A549 (cell line): ENCODE data around the gene CDH11. TPM values are rescaled to one million over a fixed set of nuclear protein-coding genes. Genes with fewer than 3 reads are reported as not detected.

Source experiments
- ATAC-seq, 2 experiments: fragments of 200-7000 bp in 1 of 2; fragments of >200 bp in 1 of 2; cut with Nextera tagmentation in 1 of 2; cut with Tn5 transposase in 1 of 2; 3 replicates each; pipeline versions ENCODE4 v1.8.0 to v1.9.1; 2018 to 2020; ENCODE audit warnings: mild to moderate bottlenecking in 1 of 2, moderate library complexity in 1 of 2
- CTCF ChIA-PET: fragments of 300-600 bp; sonication (Branson Sonifier 250); formaldehyde crosslinking; extraction: SDS; loops from one replicate; lab custom pipeline; 2021; ENCODE audit warnings: antibody characterized with exemption, inconsistent platforms; lab: Yijun Ruan, JAX
- POLR2A ChIA-PET: fragments of 350-600 bp; formaldehyde crosslinking; extraction: SDS; loops from one replicate; lab custom pipeline; 2021; ENCODE audit warnings: antibody characterized with exemption, inconsistent platforms; lab: Yijun Ruan, JAX
- DNase-seq, 2 experiments: peaks; one replicate each; pipeline versions ENCODE4 v3.0.0 to v3.0.0-alpha.2; 2011 to 2016; ENCODE audit warnings: low read depth in 1 of 2, low spot score in 1 of 2
- FAIRE-seq: peaks from 2 replicates; lab custom pipeline; 2011; peaks lifted over from hg19 to GRCh38; lab: Jason Lieb, UNC
- H3K27ac ChIP-seq, 2 experiments: fragments of >200 bp; sonication (Bioruptor Twin); formaldehyde crosslinking; 3 replicates each; pipeline ENCODE4 v1.5.1; 2016 to 2017
- H3K4me1 ChIP-seq: fragments of >200 bp; sonication (Bioruptor Twin); formaldehyde crosslinking; 3 replicates; pipeline ENCODE4 v1.6.1; 2016
- H3K4me2 ChIP-seq: fragments of >200 bp; sonication (Bioruptor Twin); formaldehyde crosslinking; 3 replicates; pipeline ENCODE4 v1.6.1; 2016
- H3K4me3 ChIP-seq: fragments of >200 bp; sonication (Bioruptor Twin); formaldehyde crosslinking; 3 replicates; pipeline ENCODE4 v1.5.1; 2016
- H3K9me3 ChIP-seq: fragments of >200 bp; sonication (Bioruptor Twin); formaldehyde crosslinking; 3 replicates; pipeline ENCODE4 v1.6.1; 2016
- BHLHE40 ChIP-seq: IDR thresholded peaks from 2 replicates; pipeline ENCODE4 v1.6.1; 2012; ENCODE audit warnings: low read depth, low read length, inconsistent platforms
- CBX2 ChIP-seq: fragments of 200-600 bp; sonication (generic); IDR thresholded peaks from 2 replicates; pipeline ENCODE4 v1.6.1; 2016; ENCODE audit warnings: low read depth, mild to moderate bottlenecking, borderline replicate concordance
- CHD4 ChIP-seq: fragments of 200-600 bp; sonication (generic); IDR thresholded peaks from 2 replicates; pipeline ENCODE4 v1.6.1; 2016; ENCODE audit warnings: antibody characterized with exemption, mild to moderate bottlenecking, borderline replicate concordance
- FOSL2 ChIP-seq, 2 experiments: fragments of 450-650 bp in 1 of 2; fragments of >200 bp in 1 of 2; sonication (Bioruptor Twin) in 1 of 2; formaldehyde crosslinking; IDR thresholded peaks; 2 replicates each; pipeline versions ENCODE4 v1.5.0 to v1.6.1; 2016 to 2020; ENCODE audit warnings: mild to moderate bottlenecking in 1 of 2, moderate library complexity in 1 of 2
- GATA3 ChIP-seq: IDR thresholded peaks from 2 replicates; pipeline ENCODE4 v1.6.1; 2012; ENCODE audit warnings: borderline replicate concordance
- HOXB5 ChIP-seq: fragments of 250-450 bp; sonication (Bioruptor Pico); IDR thresholded peaks from 2 replicates; pipeline ENCODE4 v1.5.0; 2020; ENCODE audit warnings: mild to moderate bottlenecking, moderate library complexity
- JUNB ChIP-seq: fragments of >200 bp; sonication (Bioruptor Twin); formaldehyde crosslinking; IDR thresholded peaks from 2 replicates; pipeline ENCODE4 v1.6.1; 2016
- KDM1A ChIP-seq: fragments of 200-600 bp; sonication (generic); IDR thresholded peaks from 2 replicates; pipeline ENCODE4 v1.6.1; 2016; ENCODE audit warnings: low read depth, mild to moderate bottlenecking
- KDM5A ChIP-seq: fragments of 200-600 bp; sonication (generic); IDR thresholded peaks from 2 replicates; pipeline ENCODE4 v1.6.1; 2016; ENCODE audit warnings: antibody characterized with exemption, mild to moderate bottlenecking
- MAFK ChIP-seq: fragments of 450-650 bp; IDR thresholded peaks from 2 replicates; pipeline ENCODE4 v1.6.1; 2014; ENCODE audit not compliant: partially characterized antibody
- MAZ ChIP-seq: fragments of 150-350 bp; IDR thresholded peaks from 2 replicates; pipeline ENCODE4 v1.6.1; 2014; ENCODE audit warnings: antibody characterized with exemption, low read depth, low read length, borderline replicate concordance
- NFE2L2 ChIP-seq: fragments of 150-350 bp; conservative IDR thresholded peaks from 2 replicates; pipeline ENCODE4 v1.6.1; 2014; ENCODE audit warnings: low read length
- NPAS2 ChIP-seq: fragments of 250-450 bp; sonication (Bioruptor Pico); IDR thresholded peaks from 2 replicates; pipeline ENCODE4 v1.8.0; 2022; ENCODE audit warnings: mild to moderate bottlenecking, moderate library complexity, borderline replicate concordance
- NR3C1 ChIP-seq: fragments of >200 bp; sonication (Bioruptor Twin); formaldehyde crosslinking; IDR thresholded peaks from 3 replicates; pipeline ENCODE4 v1.6.1; 2017
- PHF8 ChIP-seq: fragments of 200-600 bp; sonication (generic); IDR thresholded peaks from 2 replicates; pipeline ENCODE4 v1.6.1; 2016; ENCODE audit warnings: low read depth, mild to moderate bottlenecking, antibody characterized with exemption, moderate library complexity, borderline replicate concordance
- POLR2A ChIP-seq: IDR thresholded peaks from 2 replicates; pipeline ENCODE4 v1.6.1; 2012; ENCODE audit warnings: mild to moderate bottlenecking, low read length
- POLR2AphosphoS2 ChIP-seq: conservative IDR thresholded peaks from 2 replicates; pipeline ENCODE4 v1.6.1; 2012; ENCODE audit warnings: low read length, improper control_type of control experiment, inconsistent platforms
- RARB ChIP-seq: fragments of 250-450 bp; sonication (Bioruptor Pico); IDR thresholded peaks from 2 replicates; pipeline ENCODE4 v1.8.0; 2021; ENCODE audit warnings: mild to moderate bottlenecking, moderate library complexity
- RFX5 ChIP-seq: fragments of 450-650 bp; IDR thresholded peaks from 2 replicates; pipeline ENCODE4 v1.7.1; 2014; ENCODE audit warnings: antibody characterized with exemption, mild to moderate bottlenecking, moderate library complexity
- SMC3 ChIP-seq: fragments of >200 bp; sonication (Bioruptor Twin); formaldehyde crosslinking; IDR thresholded peaks from 3 replicates; pipeline ENCODE4 v1.6.1; 2018; ENCODE audit warnings: inconsistent platforms
- TFCP2L1 ChIP-seq: fragments of 250-450 bp; sonication (Bioruptor Pico); IDR thresholded peaks from 2 replicates; pipeline ENCODE4 v1.5.0; 2021; ENCODE audit warnings: mild to moderate bottlenecking
- ZC3H11A ChIP-seq: fragments of 450-650 bp; IDR thresholded peaks from 2 replicates; pipeline ENCODE4 v1.6.1; 2014; ENCODE audit warnings: antibody characterized with exemption, mild to moderate bottlenecking
- ZSCAN20 ChIP-seq: fragments of 250-450 bp; sonication (Bioruptor Pico); IDR thresholded peaks from 2 replicates; pipeline ENCODE4 v1.8.0; 2022; ENCODE audit warnings: mild to moderate bottlenecking, moderate library complexity
- WGBS: methylation state at CpG from one replicate; pipeline ENCODE4 v1.1.6; 2017; ENCODE audit errors: missing lambda C conversion rate; 5-methylcytosine and 5-hydroxymethylcytosine counted together
- polyA plus RNA-seq, 4 experiments: library from polyadenylated mRNA; depleted of rRNA in 3 of 4; stranded (reverse); fragments of >200 nt; fragmentation: RNase III in 1 of 4; extraction: RNeasy Plus Mini Kit Qiagen cat#74134 plus additional on column Dnase treatment in 1 of 4; gene quantifications; 2 replicates in 3 of 4; 3 replicates in 1 of 4; pipeline ENCODE4 v1.2.3, GENCODE V29; 2011 to 2017
- TF ChIP-seq, protein P1 (sequence below): fragments of 150-350 bp; IDR thresholded peaks from 2 replicates; pipeline ENCODE4 v1.6.1; 2014; ENCODE audit warnings: low read depth, mild to moderate bottlenecking, low read length
- TF ChIP-seq, protein P2 (sequence below): fragments of 250-450 bp; sonication (Bioruptor Pico); IDR thresholded peaks from 2 replicates; pipeline ENCODE4 v1.5.0; 2020; ENCODE audit warnings: low read depth, mild to moderate bottlenecking, moderate library complexity
- TF ChIP-seq, protein P3 (sequence below): IDR thresholded peaks from 2 replicates; pipeline ENCODE4 v1.6.1; 2012
- TF ChIP-seq, protein P4 (sequence below): fragments of 250-450 bp; sonication (Bioruptor Pico); IDR thresholded peaks from 2 replicates; pipeline ENCODE4 v1.5.0; 2021; ENCODE audit warnings: mild to moderate bottlenecking, moderate library complexity, borderline replicate concordance

The CDH11 gene
- polyA plus RNA-seq, 2 of the 4 experiments (the other 2 are of a cell fraction): 0.72 to 1.1 TPM

DNA sequence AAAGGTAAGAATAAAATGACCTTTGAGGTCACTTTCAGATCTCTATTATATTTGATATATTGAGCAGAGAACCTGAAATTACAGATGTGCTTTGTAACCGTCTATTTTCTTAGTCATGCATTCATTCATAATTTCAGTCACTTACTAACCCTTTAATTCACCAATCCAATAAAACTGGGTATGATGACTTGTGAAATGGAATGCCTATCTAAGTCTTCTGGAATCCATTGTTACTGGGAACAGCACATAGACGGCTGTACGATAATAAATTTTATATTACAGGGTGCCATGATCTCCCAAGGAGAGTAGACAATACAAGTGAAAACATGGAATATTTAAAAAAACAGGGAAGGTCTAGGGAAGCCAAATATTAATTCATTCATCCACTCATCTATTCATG, 22.9 kb downstream of the CDH11 start:
- no peak for FAIRE-seq
- WGBS: 10% methylated on average over 3 of the region's 3 CpGs
- no peak for DNase-seq
- Histone ChIP-seq H3K27ac (no peak overlapping the region), H3K4me2 (no peak overlapping the region), H3K4me3 (no peak overlapping the region), H3K4me1 (no peaks in the 10 kb centered on the region), H3K9me3 (no peaks in the 10 kb centered on the region)
- TF ChIP-seq NPAS2 (CRISPR knock-in tag) (no peak), FOSL2 (IDR thresholded peaks at IDR 0.05) (no peak), FOSL2 (CRISPR knock-in tag; IDR thresholded peaks at IDR 0.05) (no peak), TFCP2L1 (CRISPR knock-in tag) (no peak)
- TF ChIP-seq, protein P1, sequence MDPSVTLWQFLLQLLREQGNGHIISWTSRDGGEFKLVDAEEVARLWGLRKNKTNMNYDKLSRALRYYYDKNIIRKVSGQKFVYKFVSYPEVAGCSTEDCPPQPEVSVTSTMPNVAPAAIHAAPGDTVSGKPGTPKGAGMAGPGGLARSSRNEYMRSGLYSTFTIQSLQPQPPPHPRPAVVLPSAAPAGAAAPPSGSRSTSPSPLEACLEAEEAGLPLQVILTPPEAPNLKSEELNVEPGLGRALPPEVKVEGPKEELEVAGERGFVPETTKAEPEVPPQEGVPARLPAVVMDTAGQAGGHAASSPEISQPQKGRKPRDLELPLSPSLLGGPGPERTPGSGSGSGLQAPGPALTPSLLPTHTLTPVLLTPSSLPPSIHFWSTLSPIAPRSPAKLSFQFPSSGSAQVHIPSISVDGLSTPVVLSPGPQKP: no peak
- ChIA-PET POLR2A (no interaction called here), CTCF (no interaction called here)
- ATAC-seq: no peak

DNA sequence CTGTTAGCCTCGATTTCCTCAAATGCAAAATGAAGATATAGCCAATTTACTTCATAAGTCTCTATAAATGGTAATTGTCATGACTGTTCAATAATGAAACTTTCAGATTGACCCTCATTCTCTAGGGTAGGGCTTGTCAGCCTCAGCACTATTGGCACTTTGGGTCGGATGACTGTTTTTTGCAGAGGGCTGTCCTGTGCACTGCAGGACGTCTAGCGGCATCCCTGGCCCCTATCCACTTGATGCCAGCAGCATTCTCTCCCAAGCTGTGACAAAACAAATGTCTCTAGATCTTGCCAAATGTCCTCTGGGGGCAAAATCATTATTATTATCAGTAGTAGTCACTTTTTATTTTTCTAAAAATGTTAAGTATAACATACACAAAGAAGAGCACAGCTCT, 24.6 kb downstream of the CDH11 start:
- 6% methylated on average over 4 of the region's 4 CpGs for WGBS
- ATAC-seq (no peak), DNase-seq (no peak), FAIRE-seq (no peak)
- CTCF ChIA-PET: no interaction called here
- TF ChIP-seq, protein P2, sequence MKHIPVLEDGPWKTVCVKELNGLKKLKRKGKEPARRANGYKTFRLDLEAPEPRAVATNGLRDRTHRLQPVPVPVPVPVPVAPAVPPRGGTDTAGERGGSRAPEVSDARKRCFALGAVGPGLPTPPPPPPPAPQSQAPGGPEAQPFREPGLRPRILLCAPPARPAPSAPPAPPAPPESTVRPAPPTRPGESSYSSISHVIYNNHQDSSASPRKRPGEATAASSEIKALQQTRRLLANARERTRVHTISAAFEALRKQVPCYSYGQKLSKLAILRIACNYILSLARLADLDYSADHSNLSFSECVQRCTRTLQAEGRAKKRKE: no peak
- TF ChIP-seq KDM5A (no peak), JUNB (no peak), POLR2AphosphoS2 (no peak), SMC3 (no peak), BHLHE40 (no peak), RARB (CRISPR knock-in tag) (no peak), HOXB5 (CRISPR knock-in tag) (no peak)
- TF ChIP-seq, protein P3, sequence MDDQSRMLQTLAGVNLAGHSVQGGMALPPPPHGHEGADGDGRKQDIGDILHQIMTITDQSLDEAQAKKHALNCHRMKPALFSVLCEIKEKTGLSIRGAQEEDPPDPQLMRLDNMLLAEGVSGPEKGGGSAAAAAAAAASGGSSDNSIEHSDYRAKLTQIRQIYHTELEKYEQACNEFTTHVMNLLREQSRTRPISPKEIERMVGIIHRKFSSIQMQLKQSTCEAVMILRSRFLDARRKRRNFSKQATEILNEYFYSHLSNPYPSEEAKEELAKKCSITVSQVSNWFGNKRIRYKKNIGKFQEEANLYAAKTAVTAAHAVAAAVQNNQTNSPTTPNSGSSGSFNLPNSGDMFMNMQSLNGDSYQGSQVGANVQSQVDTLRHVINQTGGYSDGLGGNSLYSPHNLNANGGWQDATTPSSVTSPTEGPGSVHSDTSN: no peak
- Histone ChIP-seq H3K9me3 (no peaks in the 10 kb centered on the region), H3K4me3 (no peak overlapping the region), H3K4me1 (no peaks in the 10 kb centered on the region), H3K27ac (no peak overlapping the region), H3K4me2 (no peak overlapping the region)
- POLR2A ChIA-PET: no interaction called here

DNA sequence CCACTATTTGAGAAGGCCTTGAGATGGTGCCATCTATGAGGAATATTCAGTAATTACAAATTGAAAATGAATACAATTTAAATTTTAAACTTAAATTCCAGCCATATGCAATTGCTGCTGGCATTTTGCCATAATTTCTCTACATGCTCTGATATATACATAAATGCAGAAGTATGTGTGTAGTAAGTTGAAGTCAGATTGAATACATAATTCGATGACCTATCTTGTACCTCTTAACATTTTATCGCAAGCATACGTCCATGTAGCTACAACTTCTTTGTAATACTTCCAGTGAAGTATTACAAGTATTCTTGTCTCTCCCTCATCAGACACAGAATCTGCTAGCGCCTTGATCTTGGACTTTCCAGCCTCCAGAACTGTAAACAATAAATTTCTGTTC, 26.0 kb downstream of the CDH11 start:
- H3K4me2 ChIP-seq: no peak overlapping the region
- 44% methylated on average over 4 of the region's 4 CpGs for WGBS
- DNase-seq: no peak
- no peak for FAIRE-seq
- ChIA-PET POLR2A (no interaction called here), CTCF (interaction anchor here (0.6 kb wide), 1 partner anchor 30 kb away, joined by 3 read pairs; no protein-coding TSS in a partner anchor)
- H3K4me3 ChIP-seq: no peak overlapping the region
- no peaks in the 10 kb centered on the region for H3K9me3 ChIP-seq
- H3K27ac ChIP-seq: no peak overlapping the region
- no peak for ATAC-seq
- no peaks in the 10 kb centered on the region for H3K4me1 ChIP-seq
- no peak for TF ChIP-seq RFX5
- TF ChIP-seq, protein P3: no peak
- no peak for TF ChIP-seq MAZ
- TF ChIP-seq POLR2A: no peak
- no peak for TF ChIP-seq KDM1A
- TF ChIP-seq NR3C1: no peak
- no peak for TF ChIP-seq KDM5A
- TF ChIP-seq, protein P1: no peak
- TF ChIP-seq GATA3: no peak
- TF ChIP-seq ZC3H11A: no peak
- TF ChIP-seq CBX2: no peak
- no peak for TF ChIP-seq SMC3
- TF ChIP-seq, protein P4, sequence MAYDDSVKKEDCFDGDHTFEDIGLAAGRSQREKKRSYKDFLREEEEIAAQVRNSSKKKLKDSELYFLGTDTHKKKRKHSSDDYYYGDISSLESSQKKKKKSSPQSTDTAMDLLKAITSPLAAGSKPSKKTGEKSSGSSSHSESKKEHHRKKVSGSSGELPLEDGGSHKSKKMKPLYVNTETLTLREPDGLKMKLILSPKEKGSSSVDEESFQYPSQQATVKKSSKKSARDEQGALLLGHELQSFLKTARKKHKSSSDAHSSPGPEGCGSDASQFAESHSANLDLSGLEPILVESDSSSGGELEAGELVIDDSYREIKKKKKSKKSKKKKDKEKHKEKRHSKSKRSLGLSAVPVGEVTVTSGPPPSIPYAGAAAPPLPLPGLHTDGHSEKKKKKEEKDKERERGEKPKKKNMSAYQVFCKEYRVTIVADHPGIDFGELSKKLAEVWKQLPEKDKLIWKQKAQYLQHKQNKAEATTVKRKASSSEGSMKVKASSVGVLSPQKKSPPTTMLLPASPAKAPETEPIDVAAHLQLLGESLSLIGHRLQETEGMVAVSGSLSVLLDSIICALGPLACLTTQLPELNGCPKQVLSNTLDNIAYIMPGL (CRISPR knock-in tag): no peak
- no peak for TF ChIP-seq ZSCAN20
- no peak for TF ChIP-seq NFE2L2
- no peak for TF ChIP-seq CHD4
- TF ChIP-seq, protein P2: no peak
- no peak for TF ChIP-seq PHF8
- no peak for TF ChIP-seq MAFK
- TF ChIP-seq, all 56 proteins: peak for 0
